GM19468 (cell line): ENCODE results near the gene ASCC3.

Experiments
- ATAC-seq: cut with Tn5 transposase; IDR thresholded peaks from one replicate; pipeline ENCODE4 v1.9.1; 2021; ENCODE audit warnings: mild to moderate bottlenecking, moderate library complexity, moderate number of reproducible peaks; ENCODE audit not compliant: unreplicated experiment; ENCODE audit errors: extremely low read depth

ASCC3 gene

GRCh38 chr6:100472674-100473073 is 408.5 kb downstream of the ASCC3 start:
- ATAC-seq = peak; percentile 78

GRCh38 chr6:100470422-100471120 is 410.6 kb downstream of the ASCC3 start:
- no peak for ATAC-seq

GRCh38 chr6:100469101-100469859 is 411.8 kb downstream of the ASCC3 start:
- no peak for ATAC-seq

- no peak for ATAC-seq
Observed at GRCh38 chr6:100468016-100468622, 413.0 kb downstream of the ASCC3 start.

- no peak for ATAC-seq
Observed at GRCh38 chr6:100467129-100468015, 413.8 kb downstream of the ASCC3 start.

GRCh38 chr6:100466410-100467128 is 414.6 kb downstream of the ASCC3 start:
- no peak for ATAC-seq

GRCh38 chr6:100465701-100466409 is 415.3 kb downstream of the ASCC3 start:
- no peak for ATAC-seq

- no peak for ATAC-seq
Observed at GRCh38 chr6:100464903-100465700, 416.0 kb downstream of the ASCC3 start, which contains the start of gene SIM1. TSS of gene SIM1 (minus strand) at chr6:100464921. CDS start at chr6:100463468, 1,453 bp downstream.

- ATAC-seq = no peak
Observed at GRCh38 chr6:100464162-100464851, 416.8 kb downstream of the ASCC3 start.

GRCh38 chr6:100463630-100464161 is 417.4 kb downstream of the ASCC3 start:
- ATAC-seq = no peak

- ATAC-seq = no peak
Observed at GRCh38 chr6:100462706-100463629, 418.2 kb downstream of the ASCC3 start.

- ATAC-seq = no peak
Observed at GRCh38 chr6:100461917-100462705, 419.0 kb downstream of the ASCC3 start.

GRCh38 chr6:100461278-100461916 is 419.7 kb downstream of the ASCC3 start:
- no peak for ATAC-seq

- ATAC-seq = no peak
Observed at GRCh38 chr6:100460650-100461204, 420.4 kb downstream of the ASCC3 start.
